B cell (primary cell): ENCODE data around the gene ZNF565. TPM values are rescaled to one million over a fixed set of nuclear protein-coding genes. Genes with fewer than 3 reads are reported as not detected.

ENCODE experiments used
- ATAC-seq: fragments of 200-7000 bp; cut with Tn5 transposase; one replicate; pipeline ENCODE4 v1.10.0; 2021; ENCODE audit warnings: low read depth, mild to moderate bottlenecking, moderate number of reproducible peaks, moderate library complexity
- CTCF ChIA-PET: fragments of 350-600 bp; sonication (Branson Sonifier 250); formaldehyde crosslinking; loops from one replicate; lab custom pipeline; 2021; ENCODE audit warnings: antibody characterized with exemption, inconsistent platforms; lab: Charles Lee
- POLR2A ChIA-PET: fragments of 350-600 bp; sonication (Branson Sonifier 250); formaldehyde crosslinking; loops from one replicate; lab custom pipeline; 2021; ENCODE audit warnings: antibody characterized with exemption; lab: Charles Lee
- DNase-seq: peaks from one replicate; pipeline ENCODE4 v3.0.0; 2013
- H2AFZ ChIP-seq: 2 replicates; pipeline ENCODE4 v1.6.1; 2012; ENCODE audit warnings: mild to moderate bottlenecking, low read depth, low read length; ENCODE audit not compliant: insufficient read depth, poor library complexity, severe bottlenecking
- H3K27ac ChIP-seq, 2 donors: 1 replicate in 1 of 2; 2 replicates in 1 of 2; pipeline ENCODE4 v1.5.1; 2012 to 2013; ENCODE audit warnings: low read length in 2 of 2, mild to moderate bottlenecking in 2 of 2, moderate library complexity in 1 of 2
- H3K27me3 ChIP-seq, 4 experiments: fragments of 200-600 bp in 1 of 4; sonication (generic) in 1 of 4; replicated peaks in 1 of 4; 1 replicate in 2 of 4; 2 replicates in 2 of 4; pipeline versions ENCODE4 v1.6.1 to v1.7.0; 2013 to 2016; ENCODE audit warnings: low read length in 3 of 4, mild to moderate bottlenecking in 2 of 4, mixed read lengths in 1 of 4, moderate library complexity in 1 of 4; ENCODE audit not compliant: insufficient read depth in 4 of 4, control insufficient read depth in 3 of 4; ENCODE audit errors: control extremely low read depth in 1 of 4
- H3K36me3 ChIP-seq, 2 experiments: replicated peaks in 1 of 2; 1 replicate in 1 of 2; 2 replicates in 1 of 2; pipeline versions ENCODE4 v1.6.1 to v1.7.1; 2013; ENCODE audit warnings: low read length in 1 of 2; ENCODE audit not compliant: insufficient read depth in 2 of 2, control insufficient read depth in 1 of 2; ENCODE audit errors: control extremely low read depth in 1 of 2, extremely low read depth in 1 of 2
- H3K4me1 ChIP-seq, 2 donors: fragments of 200-600 bp in 1 of 2; sonication (generic) in 1 of 2; 1 replicate in 1 of 2; 2 replicates in 1 of 2; pipeline versions ENCODE4 v1.5.1 to v1.6.1; 2013 to 2017; ENCODE audit warnings: low read length in 2 of 2; ENCODE audit not compliant: control insufficient read depth in 2 of 2, insufficient read depth in 2 of 2
- H3K4me2 ChIP-seq: replicated peaks from 2 replicates; pipeline ENCODE3; 2012; ENCODE audit warnings: mild to moderate bottlenecking, low read depth, low read length; ENCODE audit not compliant: poor library complexity, severe bottlenecking
- H3K4me3 ChIP-seq, 5 experiments: fragments of 200-600 bp in 1 of 5; sonication (generic) in 1 of 5; 1 replicate in 3 of 5; 2 replicates in 2 of 5; pipeline versions ENCODE4 v1.5.1 to v1.7.0; 2011 to 2016; ENCODE audit warnings: low read length in 4 of 5, mild to moderate bottlenecking in 4 of 5, low read depth in 2 of 5, control low read depth in 1 of 5, moderate library complexity in 1 of 5; ENCODE audit not compliant: insufficient read depth in 1 of 5; ENCODE audit errors: control extremely low read depth in 1 of 5, extremely low read depth in 1 of 5
- H3K79me2 ChIP-seq: fragments of 200-600 bp; sonication (generic); one replicate; pipeline ENCODE4 v1.6.0; 2016; ENCODE audit warnings: low read length; ENCODE audit not compliant: control insufficient read depth, insufficient read depth
- H3K9ac ChIP-seq: fragments of 200-600 bp; sonication (generic); 2 replicates; pipeline ENCODE4 v1.6.1; 2017; ENCODE audit warnings: mild to moderate bottlenecking, low read length, moderate library complexity
- H3K9me3 ChIP-seq, 3 donors: one replicate each; pipeline versions ENCODE4 v1.6.1 to v1.7.1; 2013; ENCODE audit warnings: low read length in 2 of 3; ENCODE audit not compliant: control insufficient read depth in 2 of 3, insufficient read depth in 1 of 3; ENCODE audit errors: control extremely low read depth in 1 of 3
- H4K20me1 ChIP-seq: 2 replicates; pipeline ENCODE4 v1.6.0; 2012; ENCODE audit warnings: mild to moderate bottlenecking, low read length; ENCODE audit not compliant: insufficient read depth, control insufficient read depth, poor library complexity, severe bottlenecking
- H3K27ac Mint-ChIP-seq: one replicate; pipeline ENCODE4 v1.8.0; 2021; ENCODE audit warnings: mixed read lengths
- H3K27me3 Mint-ChIP-seq: one replicate; pipeline ENCODE4 v1.8.0; 2021; ENCODE audit warnings: mixed read lengths
- H3K4me1 Mint-ChIP-seq: one replicate; pipeline ENCODE4 v1.8.0; 2021; ENCODE audit warnings: mixed read lengths
- H3K4me3 Mint-ChIP-seq: one replicate; pipeline ENCODE4 v1.8.0; 2021; ENCODE audit warnings: mixed read lengths
- H3K9me3 Mint-ChIP-seq: one replicate; pipeline ENCODE4 v1.8.0; 2022; ENCODE audit warnings: mixed read lengths; ENCODE audit not compliant: insufficient read depth
- CTCF ChIP-seq: fragments of 200-600 bp; IDR thresholded peaks from one replicate; pipeline ENCODE4 v1.8.0; 2022; ENCODE audit warnings: antibody characterized with exemption, mild to moderate bottlenecking
- EZH2 ChIP-seq: IDR thresholded peaks from 2 replicates; pipeline ENCODE4 v1.6.1; 2012; ENCODE audit warnings: borderline replicate concordance, low read depth, mild to moderate bottlenecking, moderate library complexity, low read length; ENCODE audit not compliant: insufficient read depth, poor library complexity, severe bottlenecking
- WGBS: methylation state at CpG from one replicate; pipeline ENCODE4 v1.1.5; 2013; ENCODE audit warnings: missing lambda C conversion rate; ENCODE audit not compliant: insufficient coverage; 5-methylcytosine and 5-hydroxymethylcytosine counted together
- intact Hi-C: fragments of 100-400 bp; cut with micrococcal nuclease; formaldehyde crosslinking; loops from one replicate; pipeline ENCODE4 v1.10.0; 2022
- polyA plus RNA-seq: library from polyadenylated mRNA; depleted of rRNA; stranded (reverse); fragments of >200 nt; gene quantifications from 2 replicates; pipeline ENCODE4 v1.2.3, GENCODE V29; 2012
- total RNA-seq, 2 donors: library from RNA; stranded (reverse); fragments of 120-200 nt in 1 of 2; gene quantifications; 1 replicate in 1 of 2; 2 replicates in 1 of 2; pipeline versions ENCODE4 v1.2.3 to v1.2.4, GENCODE V29; 2013 to 2022

ZNF565 gene
- total and polyA plus RNA-seq, 2 donors (not counting 1 experiment from before 2014, with no cell fraction given) = 2.9 to 5.2 TPM

- Mint-ChIP-seq H3K27ac (peak within 1 kb of the TSS; percentile 94), H3K27me3 (no peaks in the 10 kb centered on the region), H3K9me3 (no peaks in the 10 kb centered on the region), H3K4me1 (peaks cover 15% of the 10 kb centered on the region), H3K4me3 (peak within 1 kb of the TSS; percentile 96)
- peak within 1 kb of the TSS; percentile 81 to 85 for H3K27ac ChIP-seq
- TF ChIP-seq EZH2 (no peak), CTCF (peak; percentile 37)
- H3K9ac ChIP-seq = peak within 1 kb of the TSS; percentile 86
- WGBS = under 1% methylated on average over 75 of the region's 75 CpGs
- peak within 1 kb of the TSS; percentile 76 to 99 (median 89) for H3K4me3 ChIP-seq
- peaks cover 20% of the 10 kb centered on the region for H3K79me2 ChIP-seq
- peak; percentile 95 for DNase-seq
- no peaks in the 10 kb centered on the region for H3K27me3 ChIP-seq
- ChIA-PET POLR2A (interaction anchor here (0.6 to 3.9 kb wide), 4 partner anchors 11 to 872 kb away, joined by 3 to 33 read pairs (median 6); partner anchors contain the start of genes POLR2I, TBCB and THAP8), CTCF (interaction anchor here (1.0 to 5.6 kb wide), 3 partner anchors 11 to 30 kb away, joined by 3 to 49 read pairs (median 7); no protein-coding TSS in a partner anchor)
- H3K4me1 ChIP-seq = peaks cover 4 to 14% of the 10 kb centered on the region in 2 donors
- H3K4me2 ChIP-seq = peak within 1 kb of the TSS; percentile 96
- ATAC-seq = peak; percentile 76
- H3K9me3 ChIP-seq = peaks cover 0 to 5% (median 0%) of the 10 kb centered on the region in 3 donors
- intact Hi-C loops = loop anchor here (1.0 kb wide), 3 partner anchors 11 to 144 kb away; partner anchors contain the start of genes SDHAF1 and ZNF565
- peaks cover 19% of the 10 kb centered on the region for H4K20me1 ChIP-seq
- H3K36me3 ChIP-seq = peaks cover 0 to 13% of the 10 kb centered on the region in 2 experiments
- H2AFZ ChIP-seq = peak within 1 kb of the TSS; percentile 92
These were observed 74.8 kb downstream of the ZNF565 start, which contains the start of gene CAPNS1 for GRCh38 chr19:36139473-36140303. TSS of gene CAPNS1 (plus strand) at chr19:36140066. CDS start at chr19:36141012, 946 bp downstream.
